HG03095 (cell line): ENCODE measurements around the gene CDC14B.

Experiments used
- ATAC-seq: cut with Tn5 transposase; IDR thresholded peaks from one replicate; pipeline ENCODE4 v1.9.1; 2021; ENCODE audit warnings: moderate library complexity; ENCODE audit not compliant: unreplicated experiment

The CDC14B gene

DNA sequence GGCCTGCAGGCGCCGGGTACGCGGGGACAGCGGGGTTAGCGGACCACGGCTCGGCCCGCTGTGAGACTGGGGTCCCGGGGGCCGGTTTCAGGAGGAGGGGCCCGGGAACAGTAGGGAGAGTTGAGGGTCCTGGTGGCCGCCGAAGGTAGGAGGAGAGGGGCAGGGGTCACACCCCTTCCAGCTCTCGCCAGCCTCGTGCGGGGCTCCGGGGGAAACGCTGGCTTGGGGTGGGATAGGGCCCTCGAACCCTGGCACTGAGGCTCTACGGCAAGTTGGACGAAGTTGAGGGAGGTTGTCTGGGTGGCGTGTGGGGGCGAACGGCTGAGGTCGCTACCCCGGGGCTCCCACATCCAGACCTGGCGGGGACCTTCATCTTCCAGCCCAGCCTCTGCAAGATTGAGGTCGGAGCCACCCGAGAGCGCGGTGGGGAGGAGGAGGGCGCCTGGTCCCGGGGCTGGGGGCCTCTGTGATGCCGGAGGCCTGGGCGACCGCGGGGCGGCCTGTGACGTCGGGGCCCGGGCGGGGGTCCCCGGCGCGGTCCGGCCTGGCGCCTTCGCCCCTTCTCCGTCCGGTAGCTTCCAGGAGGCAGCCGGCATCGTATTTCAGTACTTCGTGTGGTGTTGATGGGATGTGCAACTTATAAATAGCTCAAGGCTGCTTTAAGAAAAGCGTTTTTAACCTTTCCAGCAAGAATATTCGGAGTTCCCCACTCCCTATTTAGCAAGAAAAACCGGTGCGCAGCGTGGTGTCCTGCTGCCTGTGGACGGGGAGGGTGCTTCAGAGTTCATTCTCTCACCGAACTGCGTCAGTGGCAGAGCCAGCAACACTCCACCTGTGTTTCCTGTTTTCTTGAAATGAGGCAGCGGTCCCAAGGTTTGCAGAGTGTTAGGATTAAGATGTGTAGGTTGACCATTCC, 168.8 kb downstream of the CDC14B start:
- peak; percentile 5 for ATAC-seq
